IPS-18a (cell line): ENCODE results near the gene TENM4.

ENCODE experiments used
- H3K27ac ChIP-seq: one replicate; pipeline ENCODE4 v1.5.1; 2013; ENCODE audit warnings: low read length
- H3K27me3 ChIP-seq: one replicate; pipeline ENCODE4 v1.6.1; 2013; ENCODE audit warnings: mild to moderate bottlenecking, low read length; ENCODE audit not compliant: control insufficient read depth, insufficient read depth
- H3K36me3 ChIP-seq: one replicate; pipeline ENCODE4 v1.6.1; 2013; ENCODE audit warnings: low read depth, low read length; ENCODE audit not compliant: control insufficient read depth
- H3K4me1 ChIP-seq: one replicate; pipeline ENCODE4 v1.6.1; 2013; ENCODE audit warnings: low read depth, low read length; ENCODE audit not compliant: control insufficient read depth
- H3K4me3 ChIP-seq: one replicate; pipeline ENCODE4 v1.5.1; 2013; ENCODE audit warnings: low read length
- H3K9ac ChIP-seq: one replicate; pipeline ENCODE4 v1.6.1; 2013; ENCODE audit warnings: mild to moderate bottlenecking, low read length, moderate library complexity
- H3K9me3 ChIP-seq: one replicate; pipeline ENCODE4 v1.6.1; 2013; ENCODE audit warnings: low read depth, low read length; ENCODE audit not compliant: control insufficient read depth

TENM4 gene

GRCh38 chr11:79309407-79309806 lies 131.4 kb downstream of the TENM4 start:
- no peaks in the 10 kb centered on the region for H3K4me1 ChIP-seq
- H3K4me3 ChIP-seq = no peak overlapping the region
- no peaks in the 10 kb centered on the region for H3K9me3 ChIP-seq
- no peaks in the 10 kb centered on the region for H3K36me3 ChIP-seq
- no peak overlapping the region for H3K9ac ChIP-seq
- H3K27me3 ChIP-seq = no peaks in the 10 kb centered on the region
- H3K27ac ChIP-seq = no peak overlapping the region

DNA sequence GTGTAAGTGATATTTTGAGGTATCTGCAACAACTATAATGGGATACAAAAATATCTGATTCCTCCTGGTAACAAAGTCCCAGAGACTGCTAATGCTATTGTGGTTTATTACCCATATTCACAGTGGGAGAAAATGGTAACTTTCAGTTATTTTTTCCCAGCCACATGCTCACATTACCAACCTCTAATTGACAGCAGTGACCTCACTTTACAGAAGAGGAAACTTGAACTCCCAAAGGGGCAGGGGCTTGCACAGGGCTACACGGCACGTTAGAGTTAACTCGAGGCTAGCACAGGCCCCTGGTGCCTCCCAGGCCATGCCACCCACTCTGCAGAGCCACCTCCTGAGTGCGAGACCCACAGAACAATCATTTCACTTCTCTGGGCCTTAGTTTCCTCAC lies 132.4 kb downstream of the TENM4 start:
- H3K9ac ChIP-seq = no peak overlapping the region
- H3K4me3 ChIP-seq = no peak overlapping the region
- H3K27me3 ChIP-seq = no peaks in the 10 kb centered on the region
- no peaks in the 10 kb centered on the region for H3K9me3 ChIP-seq
- no peak overlapping the region for H3K27ac ChIP-seq
- H3K4me1 ChIP-seq = no peaks in the 10 kb centered on the region
- no peaks in the 10 kb centered on the region for H3K36me3 ChIP-seq

DNA sequence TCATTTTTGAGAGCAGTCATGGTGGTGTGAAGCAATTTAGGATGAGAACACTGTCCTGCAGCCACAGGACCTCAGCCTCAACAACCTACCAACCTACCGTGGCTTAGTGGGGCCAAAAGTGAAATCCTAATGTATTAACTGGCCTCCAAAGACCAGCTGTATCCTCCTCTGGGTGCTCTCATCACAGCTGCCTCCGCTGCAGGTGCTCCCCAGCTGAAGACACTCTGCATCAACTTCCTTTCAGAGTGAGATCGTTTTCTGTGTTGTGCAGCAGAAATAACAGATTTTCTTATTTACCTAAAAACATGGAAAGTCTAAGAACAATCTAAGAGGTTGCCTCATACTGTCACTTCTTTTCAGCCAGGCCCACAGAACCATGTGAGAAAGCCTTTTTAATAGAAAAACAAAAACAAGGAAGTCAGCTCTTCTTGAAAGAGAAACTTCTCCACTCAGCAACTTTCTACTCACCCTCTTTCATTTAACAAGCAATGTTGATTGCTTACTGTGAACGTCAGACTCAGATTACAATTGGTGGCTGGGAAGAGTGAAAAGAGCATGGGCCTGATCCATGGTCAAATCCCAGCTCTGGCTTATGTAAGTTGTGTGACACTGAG lies 136.1 kb downstream of the TENM4 start:
- no peaks in the 10 kb centered on the region for H3K27me3 ChIP-seq
- no peak overlapping the region for H3K27ac ChIP-seq
- H3K4me1 ChIP-seq = no peaks in the 10 kb centered on the region
- no peaks in the 10 kb centered on the region for H3K9me3 ChIP-seq
- no peak overlapping the region for H3K4me3 ChIP-seq
- no peak overlapping the region for H3K9ac ChIP-seq
- no peaks in the 10 kb centered on the region for H3K36me3 ChIP-seq

GRCh38 chr11:79296141-79296540 lies 144.7 kb downstream of the TENM4 start:
- no peak overlapping the region for H3K4me3 ChIP-seq
- H3K36me3 ChIP-seq = no peaks in the 10 kb centered on the region
- peaks cover 8% of the 10 kb centered on the region for H3K4me1 ChIP-seq
- no peak overlapping the region for H3K9ac ChIP-seq
- no peaks in the 10 kb centered on the region for H3K9me3 ChIP-seq
- no peaks in the 10 kb centered on the region for H3K27me3 ChIP-seq
- no peak overlapping the region for H3K27ac ChIP-seq

DNA sequence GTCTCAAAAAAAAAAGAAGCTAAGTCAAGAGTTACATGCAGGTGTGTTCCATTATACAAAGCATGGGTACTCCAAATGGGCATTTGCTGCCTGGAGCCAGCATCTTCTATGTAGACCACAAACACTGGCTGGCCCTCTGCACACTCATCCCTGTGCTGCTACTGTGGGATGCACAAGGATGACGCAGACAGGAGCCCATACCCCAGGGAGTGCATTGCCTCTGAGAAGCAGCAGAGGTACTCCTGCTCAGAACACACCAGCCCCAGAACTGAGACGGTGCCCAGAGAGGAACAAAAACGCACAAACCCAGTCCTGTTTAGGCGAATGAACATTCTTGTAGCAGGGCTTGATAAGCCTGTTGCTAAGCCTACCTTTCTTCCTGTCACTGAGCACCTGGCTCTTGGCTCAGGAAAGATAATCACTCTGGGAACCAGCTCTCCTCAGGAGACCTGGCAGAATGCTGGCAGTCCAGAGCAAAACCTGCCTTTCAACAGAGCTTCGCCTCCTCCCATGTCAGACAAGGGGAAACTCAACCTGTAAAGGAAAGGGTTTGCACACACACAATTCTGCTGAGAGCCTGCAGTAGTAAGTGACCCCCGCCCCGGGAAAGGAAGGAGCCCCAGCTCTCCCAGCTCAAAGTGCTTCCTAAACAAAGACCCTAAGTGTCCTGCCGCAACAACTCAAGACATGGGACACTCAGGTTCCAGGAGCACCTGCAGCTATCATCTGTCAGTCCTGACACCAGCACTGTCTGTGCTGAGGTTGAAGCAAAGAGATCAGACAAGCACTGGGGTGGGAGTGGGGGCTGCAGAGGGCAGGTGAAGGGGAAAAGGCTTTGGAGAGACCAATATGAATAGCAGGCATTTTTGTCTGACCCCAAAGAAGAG lies 145.7 kb downstream of the TENM4 start:
- Histone ChIP-seq H3K9ac (no peak overlapping the region), H3K4me1 (peaks cover 8% of the 10 kb centered on the region), H3K27me3 (no peaks in the 10 kb centered on the region), H3K27ac (no peak overlapping the region), H3K9me3 (no peaks in the 10 kb centered on the region), H3K36me3 (no peaks in the 10 kb centered on the region), H3K4me3 (no peak overlapping the region)

DNA sequence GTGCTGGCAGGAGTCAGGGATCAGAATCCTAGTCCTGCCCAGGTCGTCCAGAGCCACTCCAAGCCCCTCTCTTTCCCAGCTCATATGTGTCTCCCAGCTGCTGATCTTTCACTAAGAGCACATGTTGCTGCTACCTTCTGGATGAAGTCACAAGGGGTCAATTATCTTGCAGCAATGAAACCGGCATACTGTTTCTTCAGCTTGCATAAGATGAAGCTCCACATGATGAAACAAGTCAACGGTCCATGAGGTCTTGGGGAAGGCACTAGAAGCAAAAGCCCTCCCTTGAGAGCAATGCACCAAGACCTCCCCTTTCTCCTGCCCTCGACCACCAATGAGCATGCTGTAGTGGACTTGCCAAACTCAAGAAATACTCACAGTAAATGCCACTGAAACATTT lies 148.9 kb downstream of the TENM4 start:
- Histone ChIP-seq H3K36me3 (no peaks in the 10 kb centered on the region), H3K27ac (no peak overlapping the region), H3K4me3 (no peak overlapping the region), H3K9ac (no peak overlapping the region), H3K9me3 (no peaks in the 10 kb centered on the region), H3K27me3 (no peaks in the 10 kb centered on the region), H3K4me1 (peaks cover 8% of the 10 kb centered on the region)

DNA sequence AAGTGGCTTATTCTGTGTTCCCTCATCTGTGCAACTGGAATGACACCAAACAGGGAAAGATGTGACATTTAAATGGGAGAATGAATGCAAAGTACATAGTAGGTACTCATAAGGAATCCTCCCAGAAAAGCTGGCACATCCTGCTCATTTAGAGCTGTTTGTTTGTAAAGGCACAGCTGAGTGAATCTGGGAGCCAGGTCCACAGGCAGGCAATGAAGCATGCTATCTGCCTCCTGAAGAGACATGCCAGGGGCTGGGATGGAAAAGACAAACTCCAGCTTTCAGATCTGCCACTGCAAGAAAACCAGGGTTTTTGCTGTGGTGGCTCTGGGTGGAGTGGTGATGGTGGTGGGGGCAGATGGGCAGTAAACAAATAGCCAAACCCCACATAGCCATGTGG lies 150.1 kb downstream of the TENM4 start:
- no peaks in the 10 kb centered on the region for H3K27me3 ChIP-seq
- peaks cover under 1% of the 10 kb centered on the region for H3K4me1 ChIP-seq
- no peak overlapping the region for H3K4me3 ChIP-seq
- no peaks in the 10 kb centered on the region for H3K36me3 ChIP-seq
- H3K9me3 ChIP-seq = no peaks in the 10 kb centered on the region
- H3K27ac ChIP-seq = no peak overlapping the region
- no peak overlapping the region for H3K9ac ChIP-seq

DNA sequence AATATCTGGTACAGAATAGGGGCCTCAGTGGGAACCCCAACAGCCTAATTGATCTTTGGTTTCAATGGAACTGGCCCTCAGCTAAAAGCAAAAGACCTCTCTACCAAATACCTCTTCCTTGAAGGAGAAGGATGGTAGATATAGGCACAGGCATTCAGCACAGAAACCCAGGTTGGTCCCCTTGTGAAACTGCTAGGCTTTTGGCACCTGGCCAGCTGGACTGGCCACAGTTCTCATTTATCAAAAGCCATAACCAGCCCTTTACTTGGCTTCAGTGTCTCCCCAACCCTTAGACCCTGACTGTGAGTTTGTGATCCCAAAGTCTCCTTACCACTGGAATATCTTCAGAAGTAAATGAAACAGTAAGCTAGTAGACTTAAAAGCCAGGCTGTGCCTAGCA lies 152.9 kb downstream of the TENM4 start:
- Histone ChIP-seq H3K36me3 (no peaks in the 10 kb centered on the region), H3K4me3 (no peak overlapping the region), H3K27me3 (no peaks in the 10 kb centered on the region), H3K9me3 (no peaks in the 10 kb centered on the region), H3K27ac (no peak overlapping the region), H3K4me1 (no peaks in the 10 kb centered on the region), H3K9ac (no peak overlapping the region)

DNA sequence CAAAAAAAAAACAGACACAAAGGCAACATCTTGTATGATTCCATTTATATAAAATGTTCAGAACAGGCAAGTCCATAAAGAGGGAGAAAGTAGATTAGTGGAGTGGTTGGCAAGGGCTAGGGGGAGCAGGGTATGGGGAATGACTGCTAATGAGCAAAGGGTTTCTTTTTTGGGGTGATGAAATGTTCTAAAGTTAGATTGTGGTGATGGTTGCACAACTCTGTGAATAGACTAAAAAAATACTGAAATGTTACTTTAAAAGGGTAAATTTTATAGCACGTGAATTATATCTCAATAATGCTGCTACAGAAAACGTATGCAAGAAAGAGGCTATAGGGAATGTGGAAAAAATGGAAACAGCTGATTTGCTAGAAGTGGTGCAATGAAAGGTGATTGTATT lies 155.1 kb downstream of the TENM4 start:
- Histone ChIP-seq H3K36me3 (no peaks in the 10 kb centered on the region), H3K27ac (no peak overlapping the region), H3K9me3 (no peaks in the 10 kb centered on the region), H3K9ac (no peak overlapping the region), H3K27me3 (no peaks in the 10 kb centered on the region), H3K4me3 (no peak overlapping the region), H3K4me1 (no peaks in the 10 kb centered on the region)

DNA sequence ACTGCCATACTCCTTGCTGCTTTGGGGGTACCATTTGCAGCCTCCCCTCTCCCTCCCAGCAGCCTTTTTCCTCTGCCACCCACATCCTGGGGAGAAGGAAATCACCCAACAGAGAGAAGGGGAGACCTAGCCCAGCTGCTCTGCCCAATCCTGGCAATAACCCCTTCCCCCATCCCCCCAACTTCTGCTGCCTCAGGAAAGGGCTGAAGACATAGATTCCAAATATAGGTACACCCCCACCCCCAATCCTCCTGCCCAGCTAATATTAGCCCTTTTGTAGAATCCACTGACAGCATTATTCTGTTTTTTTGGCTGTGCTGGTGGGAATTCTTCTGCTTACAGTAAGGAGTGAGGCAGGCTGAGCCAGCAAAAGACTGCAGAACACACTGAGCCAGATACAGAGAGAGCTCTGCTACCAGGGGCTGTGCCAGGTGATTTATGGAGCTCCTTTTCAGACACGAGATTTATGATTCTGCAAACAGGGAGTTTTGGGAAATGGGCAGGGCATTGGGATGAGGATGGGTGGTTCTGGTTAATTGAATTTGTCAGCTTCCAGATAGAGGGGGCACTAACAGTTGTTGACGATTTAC lies 164.0 kb downstream of the TENM4 start:
- Histone ChIP-seq H3K27ac (no peak overlapping the region), H3K9ac (no peak overlapping the region), H3K36me3 (no peaks in the 10 kb centered on the region), H3K9me3 (no peaks in the 10 kb centered on the region), H3K4me3 (no peak overlapping the region), H3K27me3 (no peaks in the 10 kb centered on the region), H3K4me1 (peaks cover 9% of the 10 kb centered on the region)

- H3K9me3 ChIP-seq = no peaks in the 10 kb centered on the region
- no peak overlapping the region for H3K27ac ChIP-seq
- H3K36me3 ChIP-seq = no peaks in the 10 kb centered on the region
- no peaks in the 10 kb centered on the region for H3K27me3 ChIP-seq
- H3K9ac ChIP-seq = no peak overlapping the region
- H3K4me3 ChIP-seq = no peak overlapping the region
- peaks cover 16% of the 10 kb centered on the region for H3K4me1 ChIP-seq
Measured at GRCh38 chr11:79274636-79275331, 166.0 kb downstream of the TENM4 start.
